Measurements from ENCODE around the gene ZP3. TPM values are rescaled to one million over a fixed set of nuclear protein-coding genes. Genes with fewer than 3 reads are reported as not detected.
"Not testable (repeated sequence)": the region's sequence is repeated elsewhere in the genome, so short reads cannot be mapped to it uniquely, and the experiment has no call there.

The ZP3 gene
- total RNA-seq, 4 donors from 2014 or later: 3.8 to 30.4 (median 8.6) TPM

DNA sequence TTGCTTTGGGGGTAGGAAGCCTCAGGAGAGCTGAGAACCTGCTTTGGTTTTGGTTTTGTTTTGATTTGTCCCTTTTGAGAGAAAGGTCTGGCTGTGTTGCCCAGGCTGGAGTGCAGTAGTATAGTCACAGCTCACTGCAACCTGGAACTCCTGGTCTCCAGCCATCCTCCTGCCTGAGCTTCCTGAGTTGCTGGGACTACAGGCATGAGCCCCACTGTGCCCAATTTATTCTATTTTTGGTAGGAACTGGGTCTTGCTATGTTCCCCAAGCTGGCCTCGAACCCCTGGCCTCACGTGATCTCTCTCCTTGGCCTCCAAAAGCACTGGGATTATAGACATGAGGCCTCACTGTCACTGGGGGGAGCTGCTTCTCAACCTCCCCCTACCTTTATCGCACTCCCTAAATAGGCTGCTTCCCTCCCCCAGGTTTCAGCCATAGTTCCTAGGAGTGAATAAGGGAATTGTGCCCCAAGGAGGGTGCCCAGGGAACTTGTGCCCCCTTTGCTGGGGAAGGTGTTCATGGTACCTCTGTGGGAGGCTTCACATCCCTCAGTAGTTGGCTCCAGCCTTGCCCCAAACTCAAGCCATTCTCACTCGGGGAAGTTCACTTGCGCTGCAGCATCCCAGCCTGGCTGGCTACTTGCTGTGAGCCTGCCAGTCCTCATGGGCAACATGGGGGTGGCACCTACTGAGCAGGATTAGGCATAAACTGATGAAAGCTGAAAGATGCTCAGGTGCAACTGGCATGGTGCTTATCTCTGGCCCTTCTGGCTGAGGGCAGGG lies 18.1 kb downstream of the ZP3 start:
- not testable (repeated sequence) for H3K4me3 ChIP-seq, H3K27me3 ChIP-seq, H3K4me1 ChIP-seq, H3K36me3 ChIP-seq, H3K9me3 ChIP-seq, H3K27ac ChIP-seq
- no CpG with 5 or more reads among the region's 5 CpGs for WGBS
- peak in 1 of 2 donors; percentile 26 for DNase-seq (ENCODE audit: low spot score in 2 of 2)

DNA sequence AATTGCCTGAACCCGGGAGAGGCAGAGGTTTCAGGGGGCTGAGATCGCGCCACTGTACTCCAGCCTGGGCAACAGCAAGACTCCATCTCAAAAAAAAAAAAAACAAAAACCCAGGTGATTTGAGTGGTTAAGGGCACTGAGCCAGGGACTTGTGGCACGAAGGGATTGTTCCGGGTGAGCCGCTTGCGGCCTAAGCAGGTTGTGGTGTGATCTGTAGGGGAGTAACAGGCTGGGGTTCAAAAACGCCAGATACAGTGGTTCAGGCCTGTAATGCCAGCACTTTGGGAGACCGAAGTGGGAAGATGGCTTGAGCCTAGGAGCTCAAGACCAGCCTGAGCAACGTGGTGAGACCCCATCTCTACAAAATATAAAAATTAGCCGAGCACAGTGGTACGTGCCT lies 19.1 kb downstream of the ZP3 start:
- H3K4me1 ChIP-seq, H3K9me3 ChIP-seq, H3K27me3 ChIP-seq, H3K36me3 ChIP-seq, H3K27ac ChIP-seq, H3K4me3 ChIP-seq: not testable (repeated sequence)
- DNase-seq (ENCODE audit: low spot score in 2 of 2): peak in 1 of 2 donors; percentile 32
- WGBS: 66% methylated on average over 7 of the region's 12 CpGs

DNA sequence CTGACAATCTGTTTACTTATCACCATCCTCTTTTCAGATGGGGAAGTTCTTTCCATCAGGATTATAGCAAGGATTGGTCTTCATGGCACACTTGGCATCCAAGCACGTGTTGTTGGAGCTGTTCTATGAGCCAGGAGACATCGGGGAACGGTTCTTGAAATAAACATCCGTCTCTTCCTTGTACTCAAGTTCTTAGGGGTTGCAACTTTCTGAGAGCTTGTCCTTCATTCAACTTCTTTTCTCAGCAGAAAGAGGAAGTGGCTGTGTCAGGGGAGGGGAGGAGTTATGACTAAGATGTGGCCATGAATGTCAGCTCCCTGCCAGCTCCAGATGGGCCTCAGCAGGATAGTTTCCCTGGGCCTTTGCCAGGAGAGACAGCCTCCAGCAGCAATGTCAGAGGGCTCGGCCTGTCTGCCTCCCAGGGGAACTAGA lies 20.8 kb downstream of the ZP3 start:
- not testable (repeated sequence) for H3K27ac ChIP-seq; H3K9me3 ChIP-seq; H3K36me3 ChIP-seq; H3K27me3 ChIP-seq; H3K4me1 ChIP-seq; DNase-seq (ENCODE audit: low spot score in 2 of 2); H3K4me3 ChIP-seq
- WGBS: 0% methylated on average over 4 of the region's 5 CpGs

DNA sequence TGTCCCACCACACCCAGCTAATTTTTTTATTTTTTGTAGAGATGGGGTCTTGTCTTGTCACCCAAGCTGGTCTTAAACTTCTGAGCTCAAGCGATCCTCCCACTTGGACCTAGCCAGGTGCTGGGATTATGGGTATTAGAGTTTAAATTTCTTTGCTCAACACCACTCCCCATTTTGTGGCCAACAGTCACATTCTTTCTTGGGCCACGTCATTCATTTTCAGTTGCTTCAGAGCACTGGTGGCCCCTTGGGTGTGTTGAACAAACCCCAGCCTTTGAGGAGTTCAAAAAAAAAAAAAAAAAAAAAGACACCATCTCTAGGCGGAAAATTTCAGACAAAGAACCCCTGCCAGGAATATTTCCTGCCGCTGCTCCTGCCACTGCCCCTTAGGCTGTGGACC lies 32.3 kb downstream of the ZP3 start:
- DNase-seq (ENCODE audit: low spot score in 2 of 2); H3K9me3 ChIP-seq; H3K4me1 ChIP-seq; H3K27ac ChIP-seq; H3K36me3 ChIP-seq; H3K4me3 ChIP-seq; H3K27me3 ChIP-seq: not testable (repeated sequence)
- WGBS: no CpG with 5 or more reads among the region's 4 CpGs

- not testable (repeated sequence) for H3K9me3 ChIP-seq; H3K27me3 ChIP-seq; H3K4me3 ChIP-seq; H3K4me1 ChIP-seq; H3K27ac ChIP-seq; DNase-seq (ENCODE audit: low spot score in 2 of 2); H3K36me3 ChIP-seq
- 43% methylated on average over 1 of the region's 4 CpGs for WGBS
Observed at GRCh38 chr7:76458504-76458903, 33.8 kb downstream of the ZP3 start.

- not testable (repeated sequence) for H3K27ac ChIP-seq; H3K9me3 ChIP-seq; H3K4me3 ChIP-seq; H3K36me3 ChIP-seq; H3K27me3 ChIP-seq; DNase-seq (ENCODE audit: low spot score in 2 of 2)
- H3K4me1 ChIP-seq: peaks cover 10% of the 10 kb centered on the region
- WGBS: 84% methylated on average over 14 of the region's 20 CpGs
Observed at GRCh38 chr7:76460767-76461166, 36.0 kb downstream of the ZP3 start.

- H3K4me1 ChIP-seq: peaks cover 12% of the 10 kb centered on the region
- not testable (repeated sequence) for DNase-seq (ENCODE audit: low spot score in 2 of 2); H3K9me3 ChIP-seq; H3K36me3 ChIP-seq; H3K27me3 ChIP-seq
- WGBS: no CpG with 5 or more reads among the region's 54 CpGs
- H3K27ac ChIP-seq: peak within 1 kb of the TSS; percentile 80
- peak within 1 kb of the TSS; percentile 55 for H3K4me3 ChIP-seq
Observed at GRCh38 chr7:76461464-76462101, 36.8 kb downstream of the ZP3 start, which contains the start of gene DTX2. Gene DTX2, plus strand, starts transcription at chr7:76461709. Its CDS starts 18,801 bp downstream, at chr7:76480510.

GRCh38 chr7:76462271-76462882 lies 37.6 kb downstream of the ZP3 start:
- H3K4me3 ChIP-seq; H3K27ac ChIP-seq; H3K36me3 ChIP-seq; DNase-seq (ENCODE audit: low spot score in 2 of 2); H3K9me3 ChIP-seq; H3K27me3 ChIP-seq: not testable (repeated sequence)
- no CpG with 5 or more reads among the region's 17 CpGs for WGBS
- peaks cover 17% of the 10 kb centered on the region for H3K4me1 ChIP-seq

DNA sequence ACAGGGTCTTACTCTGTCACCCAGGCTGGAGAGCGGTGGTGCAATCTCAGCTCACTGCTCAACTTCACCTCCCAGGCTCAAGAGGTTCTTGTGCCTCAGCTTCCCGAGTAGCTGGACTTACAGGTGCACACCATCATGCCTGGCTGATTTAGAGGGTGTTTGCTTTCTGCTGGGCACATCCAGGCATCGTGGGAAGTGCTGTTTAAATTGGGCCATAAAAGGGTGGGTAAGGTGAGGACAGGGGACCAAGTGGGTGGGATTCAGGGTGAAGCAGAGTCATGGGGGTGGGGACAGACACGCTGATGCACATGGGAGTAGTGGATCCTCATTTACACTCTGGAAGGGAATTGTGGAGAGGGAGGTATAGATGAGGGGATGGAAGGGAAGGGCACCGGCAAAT lies 40.2 kb downstream of the ZP3 start:
- H3K27me3 ChIP-seq; DNase-seq (ENCODE audit: low spot score in 2 of 2); H3K36me3 ChIP-seq; H3K27ac ChIP-seq; H3K9me3 ChIP-seq; H3K4me3 ChIP-seq: not testable (repeated sequence)
- 70% methylated on average over 4 of the region's 5 CpGs for WGBS
- peaks cover 23% of the 10 kb centered on the region for H3K4me1 ChIP-seq

DNA sequence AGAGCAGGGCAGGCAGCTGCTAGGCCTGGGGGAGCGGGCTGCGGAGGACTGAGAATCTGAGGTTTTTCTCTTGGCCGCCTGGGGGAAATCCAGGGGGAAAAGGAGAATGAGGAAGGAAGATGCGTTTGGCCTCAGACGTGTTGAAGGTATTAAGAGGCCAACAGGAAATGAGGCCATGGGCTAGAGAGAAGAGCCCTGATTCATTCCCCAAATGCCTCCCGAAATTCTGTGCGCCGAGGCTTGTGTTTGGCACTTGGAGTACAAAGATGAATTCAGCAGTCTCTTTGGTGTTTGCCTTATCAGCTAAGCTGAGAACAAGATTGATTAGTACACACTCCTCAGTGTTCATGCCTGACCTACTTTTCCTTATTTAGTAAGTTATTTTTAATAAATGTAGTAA lies 41.2 kb downstream of the ZP3 start:
- not testable (repeated sequence) for H3K36me3 ChIP-seq; H3K4me3 ChIP-seq; DNase-seq (ENCODE audit: low spot score in 2 of 2); H3K27ac ChIP-seq; H3K27me3 ChIP-seq; H3K9me3 ChIP-seq
- H3K4me1 ChIP-seq: peaks cover 23% of the 10 kb centered on the region
- WGBS: no CpG with 5 or more reads among the region's 8 CpGs

GRCh38 chr7:76467743-76468404 lies 43.1 kb downstream of the ZP3 start:
- H3K4me3 ChIP-seq; H3K27ac ChIP-seq; H3K9me3 ChIP-seq; H3K36me3 ChIP-seq; DNase-seq (ENCODE audit: low spot score in 2 of 2); H3K27me3 ChIP-seq: not testable (repeated sequence)
- WGBS: 50% methylated on average over 10 of the region's 14 CpGs
- H3K4me1 ChIP-seq: peaks cover 23% of the 10 kb centered on the region

DNA sequence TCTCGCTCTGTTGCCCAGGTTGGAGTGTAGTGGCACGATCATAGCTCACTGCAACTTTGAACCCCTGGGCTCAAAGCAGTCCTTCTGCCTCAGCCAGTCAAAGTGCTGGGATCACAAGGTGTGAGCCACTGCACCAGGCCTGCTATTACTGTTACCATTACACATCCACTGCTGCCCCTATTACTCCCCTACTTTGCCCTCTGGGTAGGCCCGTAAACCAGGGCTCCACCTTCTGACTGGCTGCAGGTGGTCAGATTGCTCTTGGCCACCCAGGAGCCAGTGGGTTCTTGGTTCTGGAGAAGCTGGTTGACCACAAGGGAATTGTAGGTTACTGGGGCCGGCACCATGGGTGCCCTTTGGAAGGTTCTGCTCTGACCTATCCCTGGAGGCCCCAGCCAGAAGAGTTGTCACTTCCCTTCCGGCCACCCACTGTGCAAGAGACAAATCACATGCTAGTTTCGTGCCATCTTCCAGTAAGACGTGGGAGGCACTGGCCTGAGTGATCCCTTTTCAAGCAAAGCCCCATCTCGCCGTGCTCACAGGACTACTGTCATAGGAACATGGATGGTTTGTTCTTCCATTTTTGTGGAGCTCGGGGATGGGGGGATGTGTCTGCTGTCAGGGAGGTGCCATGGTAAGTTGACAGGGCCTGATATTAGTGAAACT lies 46.9 kb downstream of the ZP3 start:
- peaks cover 12% of the 10 kb centered on the region for H3K4me1 ChIP-seq
- 80% methylated on average over 5 of the region's 10 CpGs for WGBS
- H3K27me3 ChIP-seq; H3K4me3 ChIP-seq; DNase-seq (ENCODE audit: low spot score in 2 of 2); H3K27ac ChIP-seq; H3K36me3 ChIP-seq; H3K9me3 ChIP-seq: not testable (repeated sequence)

GRCh38 chr7:76473097-76473496 lies 48.3 kb downstream of the ZP3 start:
- WGBS: 100% methylated on average over 2 of the region's 6 CpGs
- H3K27me3 ChIP-seq: not testable (repeated sequence)

More at GRCh38 chr7:76473097-76473496, 48.3 kb downstream of the ZP3 start:
- not testable (repeated sequence) for H3K4me3 ChIP-seq; H3K36me3 ChIP-seq; H3K27ac ChIP-seq; H3K4me1 ChIP-seq; DNase-seq (ENCODE audit: low spot score in 2 of 2); H3K9me3 ChIP-seq
